ENCODE data around the gene MLST8. TPM values are rescaled to one million over a fixed set of nuclear protein-coding genes. Genes with fewer than 3 reads are reported as not detected.

MLST8 gene
- total and polyA plus RNA-seq, 8 donors = 16.6 to 62.8 (median 20.7) TPM

DNA sequence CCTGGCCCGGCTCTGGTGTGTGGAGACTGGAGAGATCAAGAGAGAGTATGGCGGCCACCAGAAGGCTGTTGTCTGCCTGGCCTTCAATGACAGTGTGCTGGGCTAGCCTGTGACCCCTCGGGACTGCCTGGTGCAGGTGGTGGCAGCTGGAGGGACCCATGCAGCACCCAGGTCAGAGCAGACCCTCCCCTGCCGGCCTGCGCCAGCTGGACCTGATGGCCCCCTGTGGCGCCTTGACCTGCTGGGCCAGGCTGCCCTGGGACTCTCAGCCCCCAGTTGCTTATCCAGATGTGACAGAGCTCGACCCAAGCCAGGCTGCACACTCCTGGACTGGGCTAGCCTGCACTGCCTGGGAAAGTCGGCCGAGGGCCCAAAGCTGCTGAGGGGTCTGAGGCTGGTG is 3.5 kb downstream of the MLST8 start:
- Histone ChIP-seq H3K27ac (no peak overlapping the region), H3K4me3 (no peak overlapping the region), H3K4me1 (peaks cover 8 to 26% (median 17%) of the 10 kb centered on the region in 3 donors), H3K9me3 (no peaks in the 10 kb centered on the region), H3K27me3 (no peaks in the 10 kb centered on the region), H3K36me3 (peaks cover 0 to 23% (median 5%) of the 10 kb centered on the region in 3 donors)
- FAIRE-seq (no peak), ATAC-seq (no peak), DNase-seq (peak in 2 of 6 donors; percentile 41 to 75)
- TF ChIP-seq, protein P1, sequence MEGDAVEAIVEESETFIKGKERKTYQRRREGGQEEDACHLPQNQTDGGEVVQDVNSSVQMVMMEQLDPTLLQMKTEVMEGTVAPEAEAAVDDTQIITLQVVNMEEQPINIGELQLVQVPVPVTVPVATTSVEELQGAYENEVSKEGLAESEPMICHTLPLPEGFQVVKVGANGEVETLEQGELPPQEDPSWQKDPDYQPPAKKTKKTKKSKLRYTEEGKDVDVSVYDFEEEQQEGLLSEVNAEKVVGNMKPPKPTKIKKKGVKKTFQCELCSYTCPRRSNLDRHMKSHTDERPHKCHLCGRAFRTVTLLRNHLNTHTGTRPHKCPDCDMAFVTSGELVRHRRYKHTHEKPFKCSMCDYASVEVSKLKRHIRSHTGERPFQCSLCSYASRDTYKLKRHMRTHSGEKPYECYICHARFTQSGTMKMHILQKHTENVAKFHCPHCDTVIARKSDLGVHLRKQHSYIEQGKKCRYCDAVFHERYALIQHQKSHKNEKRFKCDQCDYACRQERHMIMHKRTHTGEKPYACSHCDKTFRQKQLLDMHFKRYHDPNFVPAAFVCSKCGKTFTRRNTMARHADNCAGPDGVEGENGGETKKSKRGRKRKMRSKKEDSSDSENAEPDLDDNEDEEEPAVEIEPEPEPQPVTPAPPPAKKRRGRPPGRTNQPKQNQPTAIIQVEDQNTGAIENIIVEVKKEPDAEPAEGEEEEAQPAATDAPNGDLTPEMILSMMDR (IDR thresholded peaks at IDR 0.05) = no peak
- 93 to 96% methylated on average over 9 of the region's 9 CpGs for WGBS, 2 donors
- intact Hi-C loops (cut with DNase I) = no loop called here

DNA sequence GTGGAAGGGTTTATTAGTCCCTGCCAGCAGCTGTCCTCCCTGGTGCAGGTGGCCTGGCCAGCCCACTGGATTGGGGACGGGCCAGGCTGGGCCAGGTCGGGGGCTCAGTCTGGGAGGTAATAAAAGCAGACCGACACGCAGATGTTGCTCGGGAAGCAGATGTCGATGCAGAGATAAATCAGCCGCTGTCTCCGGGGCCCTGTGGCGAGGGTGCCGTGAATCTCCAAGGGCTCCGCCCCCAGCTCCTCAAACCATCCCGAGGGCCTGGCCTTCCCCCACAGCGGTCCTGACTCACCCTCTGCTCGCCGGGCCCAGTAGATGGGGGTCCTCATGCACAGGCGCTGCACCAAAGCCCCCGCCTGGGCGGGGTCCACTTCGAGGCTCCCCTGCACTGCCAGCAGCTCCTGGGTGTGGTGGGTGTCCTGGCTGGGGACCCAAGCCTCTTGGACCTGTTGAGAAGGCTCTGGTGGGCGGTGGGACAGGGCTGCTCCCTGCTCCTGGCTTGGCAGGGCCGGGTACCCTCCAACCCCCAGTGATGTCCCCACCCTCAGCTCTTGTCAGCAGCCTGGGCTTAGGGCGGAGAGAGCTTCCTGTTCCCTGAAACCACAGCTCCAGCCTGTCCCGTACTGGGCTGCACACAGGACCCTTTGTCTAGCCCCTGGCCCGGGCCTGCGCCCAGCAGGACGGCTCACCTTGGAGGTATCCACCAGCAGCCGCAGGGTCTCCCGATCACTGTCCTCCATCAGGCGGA is 4.2 kb downstream of the MLST8 start:
- 92 to 93% methylated on average over 28 to 29 of the region's 29 CpGs for WGBS, 2 donors
- peak in 2 of 6 donors; percentile 45 to 74 for DNase-seq
- Histone ChIP-seq H3K9me3 (no peaks in the 10 kb centered on the region), H3K4me3 (no peak overlapping the region), H3K36me3 (peaks cover 0 to 23% (median 5%) of the 10 kb centered on the region in 3 donors), H3K4me1 (peaks cover 12 to 29% (median 18%) of the 10 kb centered on the region in 3 donors), H3K27me3 (no peaks in the 10 kb centered on the region), H3K27ac (no peak overlapping the region)
- FAIRE-seq = no peak
- TF ChIP-seq, protein P1 (IDR thresholded peaks at IDR 0.05) = no peak
- intact Hi-C loops (cut with DNase I) = no loop called here
- ATAC-seq = no peak

DNA sequence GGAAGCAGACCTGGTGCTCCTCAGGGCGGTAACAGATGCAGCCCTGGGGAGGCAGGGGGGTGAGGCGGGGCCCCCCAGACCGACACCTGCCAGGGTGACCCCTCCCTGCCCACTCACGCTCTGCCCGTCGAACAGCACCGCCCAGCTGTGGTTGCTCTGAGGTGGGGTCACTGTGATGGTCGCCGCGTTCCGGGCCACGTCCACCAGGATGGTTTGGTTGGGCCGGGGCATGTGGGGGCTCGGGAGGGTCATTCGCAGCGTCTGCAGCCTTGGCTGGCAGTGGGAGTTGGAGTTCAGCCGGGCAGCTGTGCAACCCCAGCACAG is 4.7 kb downstream of the MLST8 start:
- TF ChIP-seq, protein P1 (IDR thresholded peaks at IDR 0.05) = no peak
- no peak for FAIRE-seq
- Histone ChIP-seq H3K27ac (no peak overlapping the region), H3K27me3 (no peaks in the 10 kb centered on the region), H3K4me3 (no peak overlapping the region), H3K4me1 (peaks cover 12 to 25% (median 18%) of the 10 kb centered on the region in 3 donors), H3K36me3 (peaks cover 0 to 23% (median 5%) of the 10 kb centered on the region in 3 donors), H3K9me3 (no peaks in the 10 kb centered on the region)
- no peak for ATAC-seq
- peak in 3 of 6 donors; percentile 41 to 76 (median 53) for DNase-seq
- intact Hi-C loops (cut with DNase I) = no loop called here
- WGBS, 2 donors = 92 to 95% methylated on average over 17 of the region's 17 CpGs

DNA sequence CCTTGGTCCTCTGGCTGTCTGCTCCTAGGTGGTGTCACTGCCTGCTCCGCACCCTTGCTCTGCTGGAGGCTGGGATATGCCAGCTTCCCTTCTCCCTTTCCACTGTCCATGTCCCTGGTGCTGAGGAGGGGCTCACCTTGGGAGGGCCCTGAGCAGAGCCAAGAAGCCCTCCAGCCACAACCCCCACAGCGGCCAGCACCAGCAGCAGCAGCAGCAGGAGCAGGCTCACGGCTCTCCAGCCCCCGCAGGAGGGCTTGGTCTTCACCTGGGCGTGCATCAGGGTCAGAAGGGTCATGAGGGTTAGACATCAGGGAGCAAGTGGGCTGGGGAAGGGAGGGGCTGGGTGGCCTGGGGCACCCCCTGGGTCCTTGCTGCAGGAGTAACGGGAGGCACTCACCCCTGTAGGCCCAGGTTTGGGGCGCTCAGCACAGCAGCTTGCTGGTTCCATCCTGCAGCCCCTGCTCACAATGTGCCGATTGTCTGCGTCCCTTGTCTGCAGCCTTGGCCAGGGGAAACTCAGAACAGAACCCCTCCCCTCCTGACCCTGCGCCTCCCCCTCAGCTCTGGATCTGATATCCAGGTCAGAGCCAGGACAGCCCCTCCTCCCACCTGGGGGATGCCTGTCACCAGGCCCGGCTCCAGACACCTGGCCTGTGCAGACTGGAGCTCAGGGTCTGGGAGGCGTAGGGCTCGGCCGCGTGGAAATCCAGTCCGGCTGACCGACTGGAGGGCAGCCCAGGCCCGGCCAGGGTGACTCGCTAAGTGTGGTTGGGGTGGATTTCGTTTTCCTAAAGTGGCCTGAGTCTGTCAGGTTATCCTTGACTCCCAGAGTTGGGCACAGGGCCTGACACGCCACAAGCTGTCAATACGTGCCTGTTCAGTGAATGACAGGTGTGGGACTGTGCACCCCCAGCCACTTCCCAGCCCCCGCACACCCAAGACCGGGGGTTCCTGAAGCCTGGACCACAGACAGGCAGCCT is 5.4 kb downstream of the MLST8 start, which contains the start of gene BRICD5:
Gene BRICD5, minus strand, starts transcription at position 478 of the 980 bp plus-strand sequence. Its CDS starts 30 bp downstream, at position 448.
- no peak for FAIRE-seq
- Histone ChIP-seq H3K27me3 (no peaks in the 10 kb centered on the region), H3K4me3 (no peak within 1 kb of the TSS), H3K4me1 (peaks cover 12 to 25% (median 18%) of the 10 kb centered on the region in 3 donors), H3K27ac (no peak within 1 kb of the TSS), H3K9me3 (no peaks in the 10 kb centered on the region), H3K36me3 (peaks cover 0 to 23% (median 5%) of the 10 kb centered on the region in 3 donors)
- WGBS, 2 donors = 77 to 82% methylated on average over 24 of the region's 24 CpGs
- peak in 3 of 6 donors; percentile 41 to 74 (median 54) for DNase-seq
- intact Hi-C loops (cut with DNase I) = no loop called here
- TF ChIP-seq, protein P1 (IDR thresholded peaks at IDR 0.05) = no peak
- no peak for ATAC-seq
